Glutamatergic neuron (in vitro differentiated cells): ENCODE measurements around the gene RPUSD3. TPM values are rescaled to one million over a fixed set of nuclear protein-coding genes. Genes with fewer than 3 reads are reported as not detected.
"Not testable (repeated sequence)": the region's sequence is repeated elsewhere in the genome, so short reads cannot be mapped to it uniquely, and the experiment has no call there.

Source experiments
- DNase-seq: peaks from one replicate; pipeline ENCODE4 v3.0.0; 2022
- H3K27ac Mint-ChIP-seq: one replicate; pipeline ENCODE4 v1.8.0; 2020; ENCODE audit warnings: mild to moderate bottlenecking, mixed read lengths, inconsistent platforms; ENCODE audit not compliant: unreplicated experiment
- H3K27me3 Mint-ChIP-seq: one replicate; pipeline ENCODE4 v1.8.0; 2020; ENCODE audit warnings: mild to moderate bottlenecking, moderate library complexity, mixed read lengths, inconsistent platforms; ENCODE audit not compliant: unreplicated experiment
- H3K36me3 Mint-ChIP-seq: one replicate; pipeline ENCODE4 v1.8.0; 2020; ENCODE audit warnings: mild to moderate bottlenecking, mixed read lengths, inconsistent platforms; ENCODE audit not compliant: unreplicated experiment
- H3K4me1 Mint-ChIP-seq: one replicate; pipeline ENCODE4 v1.8.0; 2020; ENCODE audit warnings: mild to moderate bottlenecking, low read depth, mixed read lengths, inconsistent platforms; ENCODE audit not compliant: unreplicated experiment
- H3K4me3 Mint-ChIP-seq: one replicate; pipeline ENCODE4 v1.8.0; 2020; ENCODE audit warnings: mild to moderate bottlenecking, mixed read lengths, inconsistent platforms; ENCODE audit not compliant: unreplicated experiment
- H3K9me3 Mint-ChIP-seq: one replicate; pipeline ENCODE4 v1.8.0; 2020; ENCODE audit warnings: mild to moderate bottlenecking, moderate library complexity, mixed read lengths, inconsistent platforms; ENCODE audit not compliant: unreplicated experiment
- total RNA-seq: library from RNA; stranded (reverse); fragmentation: NEBNext Ultra II Directional; extraction: Animal tissue kit (Norgen Biotek cat#: 25700); gene quantifications from one replicate; pipeline ENCODE4 v1.2.1, GENCODE V29; 2021; ENCODE audit not compliant: unreplicated experiment
- TF ChIP-seq, protein P1 (sequence below): fragments of 200-600 bp; sonication (generic); IDR thresholded peaks from one replicate; pipeline ENCODE4 v1.5.0; 2021; ENCODE audit not compliant: partially characterized antibody, unreplicated experiment

The RPUSD3 gene
- total RNA-seq, 1 donor from 2014 or later, result 81.7 TPM

DNA sequence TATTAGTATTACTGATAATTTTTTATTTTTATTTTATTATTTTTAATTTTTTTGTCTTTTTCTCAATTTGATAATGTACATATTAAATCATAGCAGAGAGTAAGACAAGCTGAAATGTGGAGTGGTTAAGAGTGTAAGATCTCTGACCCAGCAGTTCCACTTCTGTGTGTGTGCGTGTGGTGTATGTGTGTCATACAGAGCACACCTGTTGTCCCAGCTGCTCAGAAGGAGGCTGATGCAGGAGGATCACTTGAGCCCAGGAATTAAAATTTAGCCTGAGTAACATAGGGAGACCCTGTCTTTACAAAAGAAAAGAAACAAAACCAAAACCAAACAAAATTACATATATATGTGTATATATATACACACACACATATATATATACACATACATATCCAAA is 37.6 kb upstream of the RPUSD3 start:
- H3K9me3 Mint-ChIP-seq, result no peaks in the 10 kb centered on the region
- H3K4me1 Mint-ChIP-seq, result no peaks in the 10 kb centered on the region
- TF ChIP-seq, protein P1, sequence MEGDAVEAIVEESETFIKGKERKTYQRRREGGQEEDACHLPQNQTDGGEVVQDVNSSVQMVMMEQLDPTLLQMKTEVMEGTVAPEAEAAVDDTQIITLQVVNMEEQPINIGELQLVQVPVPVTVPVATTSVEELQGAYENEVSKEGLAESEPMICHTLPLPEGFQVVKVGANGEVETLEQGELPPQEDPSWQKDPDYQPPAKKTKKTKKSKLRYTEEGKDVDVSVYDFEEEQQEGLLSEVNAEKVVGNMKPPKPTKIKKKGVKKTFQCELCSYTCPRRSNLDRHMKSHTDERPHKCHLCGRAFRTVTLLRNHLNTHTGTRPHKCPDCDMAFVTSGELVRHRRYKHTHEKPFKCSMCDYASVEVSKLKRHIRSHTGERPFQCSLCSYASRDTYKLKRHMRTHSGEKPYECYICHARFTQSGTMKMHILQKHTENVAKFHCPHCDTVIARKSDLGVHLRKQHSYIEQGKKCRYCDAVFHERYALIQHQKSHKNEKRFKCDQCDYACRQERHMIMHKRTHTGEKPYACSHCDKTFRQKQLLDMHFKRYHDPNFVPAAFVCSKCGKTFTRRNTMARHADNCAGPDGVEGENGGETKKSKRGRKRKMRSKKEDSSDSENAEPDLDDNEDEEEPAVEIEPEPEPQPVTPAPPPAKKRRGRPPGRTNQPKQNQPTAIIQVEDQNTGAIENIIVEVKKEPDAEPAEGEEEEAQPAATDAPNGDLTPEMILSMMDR, result no peak
- no peaks in the 10 kb centered on the region for H3K36me3 Mint-ChIP-seq
- no peaks in the 10 kb centered on the region for H3K27me3 Mint-ChIP-seq
- H3K4me3 Mint-ChIP-seq, result no peak overlapping the region
- H3K27ac Mint-ChIP-seq, result no peak overlapping the region
- no peak for DNase-seq

DNA sequence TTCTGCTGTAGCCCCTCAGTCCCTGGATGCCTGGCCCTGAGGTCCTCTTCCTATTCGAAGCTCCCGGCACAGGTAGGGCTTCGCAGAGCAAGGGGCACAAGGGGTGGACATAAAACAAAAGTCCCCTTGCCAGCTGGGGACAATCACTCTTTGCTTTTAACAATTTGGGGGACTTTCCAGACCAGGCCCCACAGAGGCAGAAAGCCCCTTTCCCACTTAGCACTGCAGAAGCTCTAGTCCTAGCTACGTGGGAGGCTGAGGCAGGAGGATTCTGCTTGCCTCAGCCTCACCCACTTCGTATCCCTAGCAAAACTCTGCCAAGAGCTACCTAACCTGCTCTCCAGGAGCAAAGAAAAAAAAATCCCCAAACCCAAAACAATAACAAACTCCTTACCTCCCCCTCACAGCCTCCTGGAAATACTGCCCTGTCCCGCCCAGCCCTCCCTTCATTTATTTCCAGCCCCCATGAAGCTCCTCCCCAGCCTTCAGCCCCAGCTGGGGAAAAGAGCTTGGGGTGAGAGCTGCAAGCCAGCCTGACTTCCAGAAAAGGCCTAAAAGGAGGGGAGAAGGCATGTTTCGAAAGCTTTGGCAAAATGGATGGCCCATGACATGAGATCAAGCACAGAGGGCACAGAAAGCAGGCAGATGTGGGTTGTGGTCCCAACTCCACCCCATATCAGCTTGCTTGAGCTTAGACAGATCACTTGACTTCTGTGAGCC is 36.2 kb upstream of the RPUSD3 start, which contains the start of gene CIDEC:
CIDEC (minus strand) TSS at position 424 of the 720 bp plus-strand sequence. CDS start 1,767 bp downstream, outside the sequence.
- H3K9me3 Mint-ChIP-seq, result no peaks in the 10 kb centered on the region
- TF ChIP-seq, protein P1, result no peak

DNA sequence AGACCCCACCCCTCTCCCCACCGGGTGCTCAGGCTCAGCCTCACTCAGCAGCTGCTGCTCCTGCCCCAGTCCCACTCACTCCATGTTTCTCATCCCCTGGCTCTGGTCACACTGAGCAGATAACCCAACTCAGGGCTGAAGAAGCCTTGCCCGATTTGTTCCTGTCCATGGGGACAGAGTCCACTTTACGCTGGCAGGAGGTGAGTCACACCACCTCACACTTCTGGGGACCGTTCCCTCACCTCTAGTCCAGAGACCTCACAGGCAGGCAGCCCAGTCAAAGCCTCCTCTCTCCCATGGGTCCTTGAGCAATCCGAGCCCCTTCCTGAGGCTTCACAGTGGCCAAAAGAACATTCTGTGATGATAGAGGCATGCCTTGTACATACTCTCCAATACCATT is 34.9 kb upstream of the RPUSD3 start:
- Mint-ChIP-seq H3K4me3 (no peak overlapping the region), H3K4me1 (no peaks in the 10 kb centered on the region), H3K9me3 (no peaks in the 10 kb centered on the region), H3K27me3 (no peaks in the 10 kb centered on the region), H3K27ac (no peak overlapping the region), H3K36me3 (no peaks in the 10 kb centered on the region)
- DNase-seq, result no peak
- TF ChIP-seq, protein P1, result no peak

More for the DNA sequence above, 36.2 kb upstream of the RPUSD3 start, which contains the start of gene CIDEC:
- Mint-ChIP-seq H3K4me3 (no peak within 1 kb of the TSS), H3K36me3 (no peaks in the 10 kb centered on the region), H3K27ac (no peak within 1 kb of the TSS), H3K27me3 (no peaks in the 10 kb centered on the region), H3K4me1 (no peaks in the 10 kb centered on the region)
- DNase-seq, result no peak

DNA sequence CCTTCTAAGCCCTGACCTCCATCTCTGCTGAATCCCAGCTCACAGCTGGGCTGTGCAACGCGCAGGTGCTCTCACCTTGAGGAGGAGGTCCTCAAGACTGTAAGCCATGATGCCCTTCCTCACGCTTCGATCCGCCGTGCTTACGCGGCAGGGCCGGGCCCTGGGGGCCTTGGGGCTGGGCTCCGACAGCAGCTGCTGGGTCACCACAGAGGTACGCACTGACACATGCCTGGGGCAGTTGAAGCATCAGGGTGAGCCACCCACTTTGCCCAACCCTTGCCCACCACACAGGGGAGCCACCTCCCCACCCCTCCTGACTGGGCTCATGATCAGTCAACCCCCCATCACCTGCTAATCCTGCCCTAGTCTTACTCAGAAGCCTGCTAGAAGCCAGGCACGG is 33.2 kb upstream of the RPUSD3 start:
- H3K4me3 Mint-ChIP-seq, result no peak overlapping the region
- no peaks in the 10 kb centered on the region for H3K36me3 Mint-ChIP-seq
- H3K27me3 Mint-ChIP-seq, result no peaks in the 10 kb centered on the region
- H3K9me3 Mint-ChIP-seq, result no peaks in the 10 kb centered on the region
- H3K4me1 Mint-ChIP-seq, result no peaks in the 10 kb centered on the region
- TF ChIP-seq, protein P1, result no peak
- no peak for DNase-seq
- H3K27ac Mint-ChIP-seq, result no peak overlapping the region

DNA sequence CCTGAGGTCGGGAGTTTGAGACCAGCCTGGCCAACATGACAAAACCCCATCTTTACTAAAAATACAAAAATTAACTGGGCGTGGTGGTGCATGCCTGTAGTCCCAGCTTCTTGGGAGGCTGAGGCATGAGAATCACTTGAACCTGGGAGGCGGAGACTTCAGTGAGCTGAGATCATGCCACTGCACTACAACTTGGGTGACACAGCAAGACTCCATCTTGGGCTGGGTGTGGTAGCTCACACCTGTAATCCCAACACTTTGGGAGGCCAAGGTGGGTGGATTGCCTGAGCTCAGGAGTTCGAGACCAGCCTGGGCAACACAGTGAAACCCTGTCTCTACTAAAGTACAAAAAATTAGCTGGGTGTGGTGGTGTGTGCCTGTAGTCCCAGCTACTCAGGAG is 32.4 kb upstream of the RPUSD3 start:
- H3K4me3 Mint-ChIP-seq, H3K27ac Mint-ChIP-seq, H3K4me1 Mint-ChIP-seq, H3K36me3 Mint-ChIP-seq, H3K27me3 Mint-ChIP-seq, H3K9me3 Mint-ChIP-seq, DNase-seq: not testable (repeated sequence)
